Measurements from ENCODE around the gene KLHL3. TPM values are rescaled to one million over a fixed set of nuclear protein-coding genes. Genes with fewer than 3 reads are reported as not detected.

KLHL3 gene
- total and polyA plus RNA-seq, 11 donors = 8.3 to 77.6 (median 26.1) TPM

GRCh38 chr5:137619191-137619870 lies 116.6 kb downstream of the KLHL3 start:
- H3K9me3 ChIP-seq = no peaks in the 10 kb centered on the region
- ATAC-seq = peak in 3 of 4 donors; percentile 34 to 41 (median 37)
- TF ChIP-seq POLR2A (IDR thresholded peaks at IDR 0.05) (no peak), CTCF (IDR thresholded peaks at IDR 0.05) (no peak)
- DNase-seq = peak; percentile 76 to 88 (median 79)
- H3K4me1 ChIP-seq = peaks cover 3 to 55% (median 29%) of the 10 kb centered on the region in 12 donors
- WGBS, 4 donors = 36 to 47% (median 40%) methylated on average over 12 of the region's 12 CpGs
- intact Hi-C loops (cut with DNase I) = loop anchor here in 1 of 10 donors (10.0 kb wide), 1 partner anchor 815 kb away; no protein-coding TSS in a partner anchor
- H3K36me3 ChIP-seq = peaks cover 0 to 17% (median 0%) of the 10 kb centered on the region in 9 donors
- H3K27me3 ChIP-seq = no peaks in the 10 kb centered on the region
- H3K27ac ChIP-seq = peak overlapping the region in 5 of 12 donors; percentile 6 to 79 (median 45)
- no peak overlapping the region for H3K4me3 ChIP-seq

DNA sequence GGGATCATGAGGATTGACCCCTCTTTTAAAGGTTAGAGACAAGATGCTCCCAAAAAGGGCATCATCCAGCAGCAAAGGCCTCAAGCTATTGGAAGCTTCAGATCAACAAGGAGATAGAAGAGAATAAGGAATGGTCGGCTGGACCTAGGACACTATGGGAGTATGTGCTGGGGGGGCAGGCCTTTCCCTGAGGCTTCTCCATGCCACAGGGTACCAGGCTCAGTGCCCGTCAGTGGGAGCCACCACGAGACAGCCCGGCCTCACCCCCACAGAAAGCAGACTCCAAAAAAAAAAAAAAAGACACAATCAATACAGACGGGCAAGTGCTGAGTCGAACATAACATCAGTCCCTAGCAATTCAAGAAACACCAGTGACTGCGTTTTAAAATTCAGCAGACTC lies 117.4 kb downstream of the KLHL3 start:
- WGBS, 4 donors = 92 to 94% (median 93%) methylated on average over 7 of the region's 7 CpGs
- ATAC-seq (no peak), DNase-seq (no peak)
- no peak overlapping the region for H3K4me3 ChIP-seq
- H3K4me1 ChIP-seq = peaks cover 3 to 46% (median 27%) of the 10 kb centered on the region in 12 donors
- intact Hi-C loops (cut with DNase I) = loop anchor here in 1 of 10 donors (10.0 kb wide), 1 partner anchor 814 kb away; no protein-coding TSS in a partner anchor
- H3K27ac ChIP-seq = no peak overlapping the region
- no peaks in the 10 kb centered on the region for H3K9me3 ChIP-seq
- TF ChIP-seq CTCF (IDR thresholded peaks at IDR 0.05) (no peak), POLR2A (IDR thresholded peaks at IDR 0.05) (no peak)
- no peaks in the 10 kb centered on the region for H3K27me3 ChIP-seq
- peaks cover 0 to 9% (median 0%) of the 10 kb centered on the region in 9 donors for H3K36me3 ChIP-seq

- ATAC-seq (no peak), DNase-seq (no peak)
- Histone ChIP-seq H3K36me3 (peaks cover 0 to 9% (median 0%) of the 10 kb centered on the region in 9 donors), H3K4me3 (no peak overlapping the region), H3K27ac (no peak overlapping the region), H3K9me3 (no peaks in the 10 kb centered on the region), H3K27me3 (no peaks in the 10 kb centered on the region), H3K4me1 (peaks cover 3 to 38% (median 21%) of the 10 kb centered on the region in 12 donors)
- 87 to 97% (median 96%) methylated on average over 7 of the region's 7 CpGs for WGBS, 4 donors
- no peak for TF ChIP-seq CTCF (IDR thresholded peaks at IDR 0.05)
- no peak for TF ChIP-seq POLR2A (IDR thresholded peaks at IDR 0.05)
- intact Hi-C loops (cut with DNase I) = loop anchor here in 1 of 10 donors (10.0 kb wide), 1 partner anchor 813 kb away; no protein-coding TSS in a partner anchor
Observed at GRCh38 chr5:137617528-137618205, 118.2 kb downstream of the KLHL3 start.

- ATAC-seq (no peak), DNase-seq (no peak)
- no peaks in the 10 kb centered on the region for H3K27me3 ChIP-seq
- H3K4me1 ChIP-seq = peaks cover 0 to 23% (median 7%) of the 10 kb centered on the region in 12 donors
- H3K9me3 ChIP-seq = no peaks in the 10 kb centered on the region
- TF ChIP-seq POLR2A (IDR thresholded peaks at IDR 0.05) (no peak), CTCF (IDR thresholded peaks at IDR 0.05) (no peak)
- H3K36me3 ChIP-seq = peaks cover 0 to 6% (median 0%) of the 10 kb centered on the region in 9 donors
- intact Hi-C loops (cut with DNase I) = loop anchor here in 1 of 10 donors (10.0 kb wide), 1 partner anchor 811 kb away; no protein-coding TSS in a partner anchor
- H3K4me3 ChIP-seq = no peak overlapping the region
- WGBS, 4 donors = 81 to 91% (median 85%) methylated on average over 5 of the region's 5 CpGs
- H3K27ac ChIP-seq = no peak overlapping the region
Observed at GRCh38 chr5:137616046-137616445, 119.8 kb downstream of the KLHL3 start.
